Stimulated activated CD4-positive, alpha-beta T cell treated with anti-CD3 and anti-CD28 coated beads, TNF-alpha, amount 100 ng/mL, for 48 hours (primary cell): ENCODE data around the gene B4GALT2.

Source experiments
- DNase-seq, 3 donors: peaks; one replicate each; pipeline ENCODE4 v3.0.0-alpha.2; 2020; ENCODE audit warnings: low read depth in 3 of 3

Gene B4GALT2

DNA sequence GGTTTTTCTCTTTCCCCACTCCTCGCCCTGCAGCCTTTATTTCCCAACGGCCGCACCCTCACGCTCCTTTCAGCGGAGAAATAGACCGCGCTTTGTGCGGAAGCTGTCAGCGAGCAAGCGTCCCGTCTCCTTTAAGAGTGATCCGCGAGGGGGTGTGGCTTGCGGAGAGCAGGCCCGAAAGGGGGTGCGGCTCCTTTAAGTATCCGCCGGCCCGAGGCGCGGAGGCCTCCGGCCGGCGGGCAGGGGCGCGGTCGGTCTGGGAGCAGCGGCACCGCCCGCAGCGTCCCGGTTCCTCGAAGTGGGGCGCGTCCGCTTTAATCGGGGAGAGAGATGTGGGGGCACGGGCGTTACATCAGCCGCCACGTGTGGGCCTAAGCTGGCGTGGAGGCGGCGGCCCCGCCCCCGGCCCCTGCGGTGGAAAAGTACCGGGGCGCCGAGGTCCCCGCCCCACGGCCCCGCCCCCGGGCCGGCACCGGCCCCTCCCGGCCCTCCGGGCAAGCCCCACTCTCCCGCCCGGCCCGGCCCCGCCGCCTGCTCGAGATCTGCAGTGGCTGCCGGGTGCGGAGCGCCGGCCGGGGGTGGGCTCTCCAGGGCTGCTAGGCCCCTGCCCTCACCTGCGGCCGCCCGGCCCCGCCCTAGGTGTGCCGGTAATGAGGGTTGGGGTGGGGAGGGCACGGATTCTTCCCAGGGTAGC is 51.0 kb downstream of the B4GALT2 start:
- DNase-seq = peak; percentile 73 to 92 (median 75)

DNA sequence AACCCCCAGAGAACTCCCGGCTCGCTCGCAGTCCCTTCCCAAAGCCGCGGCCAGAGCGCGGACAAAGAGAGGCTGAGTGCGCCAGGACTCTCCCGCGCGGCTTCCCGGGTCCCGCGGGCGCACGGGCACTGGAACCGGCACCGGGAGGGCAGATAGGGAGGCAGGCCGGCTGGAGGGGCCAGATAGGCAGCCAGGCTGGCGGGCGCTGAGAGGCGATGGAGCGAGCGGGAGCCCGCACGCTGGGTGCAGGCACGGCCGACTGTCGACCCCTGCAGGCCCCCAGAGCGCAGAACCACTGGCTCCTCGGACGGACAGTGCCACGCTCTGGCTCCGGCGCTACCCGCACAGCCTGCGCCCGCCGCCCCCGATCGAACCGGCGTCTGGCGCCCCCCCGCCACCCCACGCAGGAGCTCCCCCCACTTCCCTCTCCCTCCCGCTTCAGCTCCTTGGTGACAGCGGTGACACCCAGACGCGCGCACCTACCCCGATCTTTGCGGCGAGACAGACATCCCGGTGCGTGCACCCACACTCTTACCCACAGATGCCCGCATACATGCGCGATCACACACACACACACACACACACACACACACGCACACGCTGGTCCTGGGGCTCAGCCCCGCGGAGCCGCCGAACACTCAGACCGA is 51.7 kb downstream of the B4GALT2 start:
- peak in 1 of 3 donors; percentile 32 for DNase-seq

DNA sequence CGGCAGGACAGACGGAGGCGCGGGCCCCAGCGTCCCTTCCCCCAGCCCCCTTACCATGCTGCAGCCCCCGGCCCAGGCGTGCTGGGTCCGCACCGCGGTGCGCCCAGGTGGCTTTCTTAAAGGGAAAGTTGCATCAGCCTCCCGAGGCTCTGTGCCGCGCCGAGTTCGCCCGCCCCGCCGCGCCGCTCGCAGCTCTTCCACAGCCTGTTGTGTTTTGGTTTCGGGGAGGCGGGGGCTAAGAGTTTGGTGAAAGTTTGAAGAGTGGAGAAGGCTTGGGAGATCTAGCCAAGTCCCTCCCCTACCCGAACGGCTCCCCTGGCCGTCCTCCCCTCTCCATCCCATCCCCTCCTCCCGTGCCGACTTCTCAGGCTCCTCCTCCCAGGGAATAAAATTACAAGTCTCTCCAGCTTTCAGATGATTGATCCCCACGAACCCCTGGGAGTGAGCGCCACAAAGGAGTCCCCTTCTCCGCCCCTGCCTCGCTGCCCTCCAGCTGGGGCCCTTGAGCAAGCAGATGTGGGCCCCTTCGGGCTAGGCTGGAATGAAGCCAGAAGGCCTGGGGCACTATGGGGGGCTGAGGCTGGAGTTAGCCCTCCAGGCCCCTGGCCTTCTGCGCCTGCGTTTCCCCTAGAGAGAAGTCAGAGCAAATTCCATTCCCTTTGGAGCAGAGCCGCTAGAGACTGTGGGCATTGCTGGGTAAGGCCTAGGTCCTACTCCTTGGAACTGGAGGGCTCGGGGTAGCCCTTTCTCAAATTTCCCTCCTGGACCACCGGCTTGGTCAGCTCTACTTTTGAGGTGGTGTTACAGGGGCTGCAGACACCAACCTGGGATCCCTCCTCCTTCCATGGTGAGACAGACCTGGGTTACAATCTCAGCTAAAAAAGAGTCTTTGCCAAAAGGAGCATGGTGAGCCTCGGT is 52.5 kb downstream of the B4GALT2 start, which contains the start of gene SLC6A9:
TSS of gene SLC6A9 (minus strand) at position 211 of the 918 bp plus-strand sequence. CDS start 7,185 bp downstream, outside the sequence.
- peak in 1 of 3 donors; percentile 28 for DNase-seq

DNA sequence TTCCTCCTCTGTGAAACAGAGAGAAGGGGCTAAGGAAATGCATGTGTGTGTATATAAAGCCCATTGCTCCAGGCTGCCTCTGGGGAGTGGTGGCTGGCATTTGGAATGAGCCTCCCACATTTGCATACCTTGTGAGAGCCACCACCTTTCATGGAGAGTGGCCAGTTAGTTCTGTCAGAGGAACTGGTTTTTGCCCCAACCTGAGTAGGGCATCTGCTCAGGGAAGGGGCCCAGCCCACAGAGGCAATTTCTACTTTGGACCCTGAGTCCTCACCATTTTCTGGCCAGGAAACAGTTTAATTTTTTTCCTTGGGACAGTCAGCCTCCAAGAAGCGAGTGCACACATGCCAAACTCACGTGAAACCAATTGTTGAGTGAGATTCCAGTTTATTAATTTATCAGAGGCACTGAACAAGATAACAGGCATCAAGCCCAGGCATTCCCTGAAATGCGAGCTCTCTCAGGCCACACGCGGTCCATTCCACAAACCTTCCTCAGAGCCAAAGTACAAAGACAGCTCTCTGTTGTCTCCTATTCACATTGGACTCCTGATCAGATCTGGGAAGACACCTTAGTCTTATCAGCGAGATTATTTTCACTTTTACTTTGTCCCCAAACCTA is 53.3 kb downstream of the B4GALT2 start:
- DNase-seq = no peak

DNA sequence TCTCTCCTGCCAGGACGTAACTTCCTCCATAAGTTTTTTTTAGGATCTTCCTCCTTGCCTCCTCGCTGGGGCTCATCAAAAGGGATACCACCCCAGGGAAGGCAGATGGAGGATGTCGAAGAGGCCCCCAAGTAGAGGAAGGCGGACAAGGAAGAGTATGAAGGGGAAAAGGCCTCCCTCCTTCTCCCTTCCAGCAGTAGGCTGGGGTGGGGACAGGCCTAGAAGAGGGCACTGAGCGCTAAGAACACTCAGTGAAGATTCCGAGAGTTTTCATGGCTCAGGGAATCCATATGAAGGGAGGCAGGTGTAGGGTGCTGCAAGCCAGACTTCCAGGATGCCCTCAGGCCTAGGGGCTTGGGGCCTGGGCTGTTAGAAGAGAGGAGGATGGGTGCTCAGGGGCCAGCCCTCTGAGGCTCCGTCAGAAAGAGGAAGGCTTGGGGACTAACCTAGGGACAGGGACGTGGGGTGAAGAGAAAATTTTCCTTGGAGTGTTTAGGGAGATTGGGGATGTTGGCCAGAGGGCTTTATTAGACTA is 54.1 kb downstream of the B4GALT2 start:
- no peak for DNase-seq

DNA sequence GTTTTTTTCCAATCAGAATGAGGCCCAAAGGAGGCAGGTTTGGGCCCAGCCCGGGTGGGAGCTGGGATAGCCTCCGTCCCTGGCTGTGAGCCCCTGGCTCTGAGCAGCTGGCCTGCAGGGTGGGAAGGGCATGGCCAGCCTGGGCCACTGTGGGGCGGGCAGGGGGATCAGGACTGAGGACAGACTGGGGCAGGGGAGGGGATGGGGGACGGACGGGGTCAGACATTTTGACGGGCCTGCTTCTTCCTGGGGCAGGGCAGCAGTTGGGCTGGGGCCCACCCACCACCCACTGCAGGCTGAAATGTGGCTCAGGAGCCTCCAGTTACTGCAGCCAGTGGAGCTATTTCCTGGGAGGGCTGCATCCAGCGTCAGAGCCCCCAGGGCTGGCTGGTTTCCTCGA is 54.7 kb downstream of the B4GALT2 start:
- no peak for DNase-seq

DNA sequence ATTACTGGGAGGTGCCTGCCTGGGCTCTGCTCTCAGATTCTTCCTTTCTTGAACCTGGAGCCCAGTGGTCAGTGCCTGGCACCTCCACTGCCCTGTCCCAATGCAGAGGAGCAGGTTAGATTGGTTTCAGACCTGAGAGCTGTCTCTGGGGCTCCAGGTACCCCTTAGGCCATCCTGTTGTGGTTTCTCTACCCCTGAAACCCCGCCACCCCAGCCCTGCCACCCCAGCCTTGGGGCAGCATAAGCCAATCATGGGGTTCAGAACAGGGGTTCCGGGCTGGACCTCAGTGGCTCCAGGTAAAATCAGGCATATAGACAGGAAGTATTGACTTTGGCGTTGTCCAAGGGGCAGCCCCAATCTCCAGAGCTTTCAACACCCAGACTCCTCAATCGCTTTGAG is 55.4 kb downstream of the B4GALT2 start:
- DNase-seq = no peak

DNA sequence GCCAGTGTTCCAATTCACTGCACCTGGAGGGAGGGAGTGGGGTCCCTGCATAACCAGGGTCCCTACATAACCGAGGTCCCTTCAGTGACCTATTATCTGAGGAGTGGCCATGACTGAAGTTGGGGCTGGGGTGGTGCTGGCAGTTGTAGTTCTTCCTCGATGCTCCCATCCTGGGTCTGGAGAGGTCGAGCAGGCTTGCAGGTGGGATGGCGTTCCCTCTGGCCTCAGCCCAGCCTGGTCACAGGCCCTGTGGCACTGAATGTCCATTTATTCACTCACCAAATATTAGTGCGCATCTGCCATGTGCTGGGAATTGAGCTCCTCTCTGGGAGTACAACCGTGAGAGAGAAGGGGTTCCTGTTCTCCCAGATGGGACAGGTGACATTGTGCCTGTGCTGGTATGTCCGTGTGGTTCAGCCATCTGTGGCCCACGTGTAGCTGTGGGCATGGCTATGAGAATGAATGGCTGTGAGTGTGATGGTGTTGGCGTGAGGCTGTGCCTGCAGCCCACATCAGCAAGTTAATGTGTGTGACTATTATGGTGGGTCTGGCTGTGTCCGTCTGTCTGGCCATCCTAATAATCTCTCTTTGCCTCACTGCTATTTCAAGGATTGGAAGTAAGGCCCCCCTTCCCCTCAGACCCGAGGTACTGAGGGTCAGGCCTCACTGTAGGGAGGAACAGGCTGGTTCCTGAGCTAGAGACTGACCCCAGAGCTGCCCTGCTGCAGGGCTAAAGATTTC is 56.1 kb downstream of the B4GALT2 start:
- no peak for DNase-seq

DNA sequence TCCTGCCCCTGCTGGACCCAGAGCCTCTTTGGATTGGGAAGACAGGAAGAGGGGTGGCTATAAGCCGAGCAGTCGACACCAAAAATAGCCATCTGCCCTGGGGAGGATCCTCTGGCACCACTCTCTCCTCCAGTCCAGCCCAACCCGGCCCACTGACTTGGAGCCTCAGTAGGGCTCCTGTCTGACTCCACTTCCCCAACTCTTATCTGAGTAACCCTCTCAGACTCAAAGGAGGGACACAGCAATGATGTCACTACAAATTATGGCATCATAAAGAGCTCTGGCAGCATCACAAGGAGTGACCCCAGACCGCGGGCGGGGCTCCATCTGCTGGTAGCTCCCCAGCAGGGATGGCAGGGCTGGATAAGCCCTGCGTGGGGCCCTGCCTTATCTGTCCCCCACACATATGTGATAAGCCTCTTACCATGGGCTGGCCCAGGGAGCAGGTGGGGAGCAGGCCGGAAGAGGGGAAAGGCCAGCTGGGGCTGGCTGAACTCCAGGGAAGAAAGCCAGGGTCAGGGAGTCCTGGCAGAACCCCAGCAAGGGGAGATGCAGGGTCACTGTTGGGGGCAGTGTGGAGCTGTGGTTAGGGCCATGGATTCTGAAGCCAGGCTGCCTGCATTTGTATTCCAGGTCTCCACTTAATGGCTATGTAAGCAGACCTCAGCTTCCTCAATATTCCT is 56.9 kb downstream of the B4GALT2 start:
- DNase-seq = no peak

DNA sequence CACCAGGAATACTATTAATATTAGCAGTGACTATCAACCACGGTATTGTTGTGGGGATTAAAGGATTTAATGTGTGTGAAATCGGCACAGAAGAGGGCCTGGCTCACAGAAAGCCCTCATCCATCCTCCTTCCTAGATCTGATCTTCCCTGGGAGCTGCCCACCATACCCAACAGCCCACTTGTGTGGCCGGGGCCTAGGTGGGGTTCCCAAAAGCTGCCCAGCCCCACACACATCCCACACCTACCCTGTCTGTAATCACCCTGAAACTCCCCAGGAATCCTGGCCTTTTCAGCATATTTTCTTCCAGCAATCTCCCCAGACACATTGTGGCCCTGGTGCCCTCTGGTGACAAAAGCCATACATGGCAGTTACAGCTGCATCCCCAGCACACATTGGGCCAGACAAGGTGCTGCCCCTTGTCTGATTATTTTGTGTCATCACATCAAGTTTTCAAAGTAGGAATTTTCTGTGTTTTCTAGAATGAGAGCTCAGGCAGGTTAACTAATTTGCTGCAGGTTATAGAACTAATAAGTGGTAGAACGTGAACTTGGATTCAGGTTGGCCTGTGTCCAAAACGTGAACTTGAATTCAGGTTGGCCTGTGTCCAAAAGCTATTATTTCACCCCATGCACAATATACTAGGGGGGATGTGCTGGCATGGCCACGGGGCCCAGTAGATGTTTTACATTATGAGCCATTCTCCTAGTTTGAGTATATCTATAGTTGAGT is 57.6 kb downstream of the B4GALT2 start:
- peak; percentile 40 to 55 (median 40) for DNase-seq

DNA sequence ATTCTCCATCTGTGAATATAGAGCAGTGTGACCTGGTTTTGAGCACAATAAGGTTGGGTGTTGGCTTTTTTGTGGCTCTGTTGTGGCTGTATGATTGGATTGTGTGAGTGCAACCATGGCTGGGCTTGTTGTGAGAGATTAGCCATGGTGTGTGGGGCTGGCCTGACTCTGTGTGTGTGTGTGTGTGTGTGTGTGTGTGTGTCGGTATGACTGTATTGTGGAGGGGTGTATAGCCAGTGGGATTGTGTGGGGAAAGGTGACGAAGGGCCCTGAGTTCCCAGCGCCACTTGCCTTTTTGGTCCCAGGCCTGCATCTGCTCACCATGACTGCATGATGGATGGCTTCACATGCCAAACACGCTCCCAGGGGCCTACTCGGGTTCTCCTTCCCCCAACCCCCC is 58.1 kb downstream of the B4GALT2 start:
- no peak for DNase-seq

DNA sequence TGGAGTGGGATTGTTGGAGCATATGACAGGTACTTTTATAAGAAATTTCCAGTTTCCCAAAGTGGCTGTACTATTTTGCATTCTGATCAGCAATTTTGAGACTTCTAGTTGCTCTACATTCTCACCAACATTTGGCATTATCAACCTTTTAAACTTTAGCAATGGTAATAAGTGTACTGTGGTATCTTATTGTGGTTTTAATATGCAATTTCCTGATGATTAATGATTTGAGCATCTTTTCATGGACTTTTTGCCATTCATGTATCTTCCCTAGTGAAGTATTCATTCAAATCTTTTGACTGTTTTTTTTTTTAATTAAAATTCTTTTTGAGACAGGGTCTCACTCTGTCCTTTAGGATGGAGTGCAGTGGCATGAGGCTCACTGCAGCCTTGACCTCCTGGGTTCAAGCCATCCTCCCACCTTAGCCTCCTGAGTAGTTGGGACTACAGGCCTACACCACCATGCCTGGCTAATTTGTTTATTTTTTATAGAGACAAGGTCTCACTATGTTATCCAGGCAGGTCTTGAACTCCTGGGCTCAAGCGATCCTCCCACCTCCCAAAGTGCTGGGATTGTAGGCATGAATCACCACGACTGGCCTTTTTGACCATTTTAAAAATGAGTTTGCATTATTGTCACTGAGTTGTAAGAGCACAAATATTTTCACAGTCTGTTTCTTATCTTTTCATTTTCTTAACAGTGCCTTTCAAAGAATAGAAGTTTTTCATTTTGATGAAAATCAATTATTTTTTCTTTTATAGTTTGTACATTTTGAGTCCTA is 60.1 kb downstream of the B4GALT2 start:
- no peak for DNase-seq

DNA sequence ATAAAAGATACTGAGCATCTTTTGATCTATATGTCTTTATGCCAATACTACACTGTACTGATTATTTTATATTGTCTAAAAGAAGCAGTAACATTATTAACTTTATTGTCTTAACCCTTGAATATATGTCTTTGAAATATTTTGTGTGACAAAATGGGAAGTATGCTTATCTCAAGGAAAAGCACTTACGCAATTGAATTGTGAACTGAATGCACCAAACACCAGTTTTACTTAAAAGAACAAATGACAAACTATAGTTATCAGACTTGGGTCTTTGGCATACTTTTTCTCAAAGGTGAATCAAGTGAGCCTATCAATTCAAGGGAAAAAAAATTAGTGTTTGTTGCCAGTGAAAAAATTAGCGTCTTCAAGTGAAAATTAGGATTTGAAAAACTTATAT is 61.4 kb downstream of the B4GALT2 start:
- DNase-seq = no peak
